Thoracic aorta (tissue), 2 donors: ENCODE results near the gene NPTX2. TPM values are rescaled to one million over a fixed set of nuclear protein-coding genes. Genes with fewer than 3 reads are reported as not detected.

Experiments
- ATAC-seq: fragments of 150-250 bp; one replicate; pipeline ENCODE4 v1.8.0; 2017; ENCODE audit warnings: low read depth; ENCODE audit not compliant: insufficient number of reproducible peaks, low FRiP score
- DNase-seq: peaks from one replicate; pipeline ENCODE4 v3.0.0-alpha.2; 2020; ENCODE audit warnings: low spot score
- H3K27ac ChIP-seq, 2 donors: fragments of 200-600 bp; sonication (generic); 1 replicate in 1 of 2; 2 replicates in 1 of 2; pipeline ENCODE4 v1.5.1; 2016; ENCODE audit warnings: mild to moderate bottlenecking in 2 of 2, moderate library complexity in 2 of 2
- H3K27me3 ChIP-seq: fragments of 200-600 bp; sonication (generic); replicated peaks from 2 replicates; pipeline ENCODE4 v1.6.0; 2016; ENCODE audit warnings: mild to moderate bottlenecking; ENCODE audit not compliant: insufficient read depth
- H3K36me3 ChIP-seq: fragments of 200-600 bp; sonication (generic); one replicate; pipeline ENCODE4 v1.5.1; 2016
- H3K4me1 ChIP-seq, 2 donors: fragments of 200-600 bp; sonication (generic); 1 replicate in 1 of 2; 2 replicates in 1 of 2; pipeline versions ENCODE4 v1.5.1 to v1.6.0; 2016; ENCODE audit warnings: low read depth in 2 of 2, mild to moderate bottlenecking in 1 of 2; ENCODE audit not compliant: control insufficient read depth in 1 of 2
- H3K4me3 ChIP-seq: fragments of 200-600 bp; sonication (generic); 2 replicates; pipeline ENCODE4 v1.5.1; 2016; ENCODE audit warnings: mild to moderate bottlenecking
- H3K9me3 ChIP-seq: fragments of 200-600 bp; sonication (generic); 2 replicates; pipeline ENCODE4 v1.5.1; 2016
- CTCF ChIP-seq: fragments of 200-600 bp; sonication (generic); IDR thresholded peaks from one replicate; pipeline ENCODE4 v1.5.1; 2019; ENCODE audit warnings: antibody characterized with exemption
- total RNA-seq, 2 donors: library from RNA; depleted of rRNA; stranded (reverse); fragments of >200 nt; gene quantifications; one replicate each; pipeline versions ENCODE4 v1.1.0 to v1.2.3, GENCODE V29; 2016

Gene NPTX2
- total RNA-seq, 2 donors from 2014 or later, result 55.7 to 99.9 TPM

DNA sequence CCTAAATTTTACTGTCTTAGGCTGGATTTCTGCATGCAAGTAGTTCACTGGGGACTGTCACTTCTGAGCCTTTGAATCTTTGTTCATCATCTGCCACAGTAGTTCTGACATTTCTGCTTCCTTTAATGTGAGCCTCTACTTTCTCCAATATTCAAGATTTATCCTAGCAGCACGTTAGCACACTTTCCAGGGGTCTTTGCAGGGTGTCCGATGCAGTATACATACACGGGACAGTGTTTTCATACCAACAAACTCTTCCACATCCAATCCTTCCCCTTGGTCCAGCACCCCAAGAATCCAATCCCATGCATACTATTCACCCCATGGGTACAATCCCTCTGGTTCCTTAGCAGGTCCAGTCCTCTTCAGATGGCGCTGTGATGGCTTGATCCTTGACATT lies 22.7 kb upstream of the NPTX2 start:
- Histone ChIP-seq H3K4me1 (no peaks in the 10 kb centered on the region), H3K36me3 (no peaks in the 10 kb centered on the region), H3K27ac (no peak overlapping the region), H3K4me3 (no peak overlapping the region), H3K27me3 (no peaks in the 10 kb centered on the region), H3K9me3 (no peaks in the 10 kb centered on the region)
- ATAC-seq (no peak), DNase-seq (no peak)
- TF ChIP-seq CTCF, result no peak

DNA sequence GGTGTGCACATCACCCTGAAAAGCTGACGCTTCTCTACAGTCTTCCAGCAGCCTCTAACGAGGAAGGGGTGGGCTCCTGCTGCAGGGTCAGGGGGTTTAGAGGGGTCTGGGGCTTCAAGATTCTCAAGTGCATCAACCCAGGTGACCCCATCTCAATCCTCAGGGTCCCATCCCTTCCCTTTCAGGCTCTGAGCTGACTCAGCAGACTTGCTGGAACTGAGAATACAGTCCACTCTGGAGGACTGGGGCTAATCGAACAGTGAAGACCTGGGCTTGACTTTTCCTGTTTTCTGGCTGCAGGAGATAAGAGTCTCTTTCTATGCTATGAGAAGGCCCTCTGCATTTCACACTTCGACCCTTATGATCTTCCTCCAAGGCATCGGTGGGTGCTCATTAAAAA lies 22.3 kb upstream of the NPTX2 start:
- H3K4me1 ChIP-seq, result no peaks in the 10 kb centered on the region
- no peak overlapping the region for H3K4me3 ChIP-seq
- H3K27ac ChIP-seq, result no peak overlapping the region
- DNase-seq, result no peak
- no peaks in the 10 kb centered on the region for H3K9me3 ChIP-seq
- no peak for TF ChIP-seq CTCF
- H3K27me3 ChIP-seq, result no peaks in the 10 kb centered on the region
- no peaks in the 10 kb centered on the region for H3K36me3 ChIP-seq
- ATAC-seq, result no peak

DNA sequence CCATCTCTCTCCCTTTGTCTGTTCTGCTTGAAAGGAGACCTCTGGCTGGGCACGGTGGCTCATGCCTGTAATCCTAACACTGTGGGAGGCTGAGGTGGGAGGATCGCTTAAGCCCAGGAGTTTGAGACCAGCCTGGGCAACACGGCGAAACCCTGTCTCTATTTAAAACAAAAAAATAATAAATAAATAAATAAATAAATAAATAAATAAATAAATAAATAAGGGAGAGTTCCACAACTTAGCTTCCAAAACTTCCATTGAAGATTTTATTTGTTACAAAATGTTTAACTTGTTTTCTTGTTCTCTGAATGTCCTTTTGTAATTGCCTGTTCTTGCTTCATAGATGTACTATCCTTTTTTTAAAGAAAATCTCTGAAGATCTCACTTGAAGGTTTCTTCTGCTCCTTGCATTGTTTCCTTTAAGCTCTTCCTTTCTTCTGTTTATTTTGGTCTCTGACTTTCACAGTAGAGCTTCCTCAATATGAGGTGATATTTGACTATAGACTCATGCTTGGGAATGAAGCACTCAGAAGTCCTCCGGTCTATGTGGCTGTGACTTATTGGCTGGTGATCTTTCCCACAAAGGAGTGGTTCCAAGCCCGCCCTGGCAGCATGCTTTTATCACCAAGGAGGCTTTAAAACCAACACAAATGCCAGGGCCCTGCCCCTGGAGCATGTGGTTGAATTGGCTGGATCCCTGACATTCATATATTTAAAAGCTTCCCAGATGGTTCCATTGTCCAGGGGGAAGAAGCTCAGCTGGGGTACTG lies 18.1 kb upstream of the NPTX2 start:
- ATAC-seq, result no peak
- Histone ChIP-seq H3K27me3 (no peaks in the 10 kb centered on the region), H3K4me3 (no peak overlapping the region), H3K27ac (no peak overlapping the region), H3K4me1 (no peaks in the 10 kb centered on the region), H3K36me3 (no peaks in the 10 kb centered on the region), H3K9me3 (no peaks in the 10 kb centered on the region)
- no peak for TF ChIP-seq CTCF
- DNase-seq, result no peak

DNA sequence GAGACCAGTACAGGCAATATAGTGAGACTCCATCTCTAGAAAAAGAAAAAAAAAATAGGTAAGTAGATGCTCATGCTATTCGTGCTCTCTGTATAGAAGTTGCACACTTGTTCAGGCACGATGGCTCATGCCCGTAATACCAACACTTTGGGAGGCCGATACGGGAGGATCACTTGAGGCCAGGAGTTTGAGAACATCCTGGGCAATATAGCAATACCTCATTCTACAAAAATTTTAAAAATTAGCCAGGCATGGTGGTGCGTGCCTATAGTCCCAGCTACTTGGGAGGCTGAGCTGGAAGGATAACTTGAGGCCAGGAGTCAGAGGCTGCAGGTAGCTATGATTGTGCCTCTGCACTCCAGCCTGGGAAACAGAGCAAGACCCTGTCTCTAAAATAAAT lies 17.2 kb upstream of the NPTX2 start:
- no peak for ATAC-seq
- no peak overlapping the region for H3K4me3 ChIP-seq
- no peak for DNase-seq
- no peak for TF ChIP-seq CTCF
- no peaks in the 10 kb centered on the region for H3K36me3 ChIP-seq
- no peak overlapping the region for H3K27ac ChIP-seq
- no peaks in the 10 kb centered on the region for H3K9me3 ChIP-seq
- no peaks in the 10 kb centered on the region for H3K27me3 ChIP-seq
- H3K4me1 ChIP-seq, result no peaks in the 10 kb centered on the region

GRCh38 chr7:98602755-98603398 lies 14.2 kb upstream of the NPTX2 start:
- Histone ChIP-seq H3K27ac (no peak overlapping the region), H3K4me1 (no peaks in the 10 kb centered on the region), H3K9me3 (no peaks in the 10 kb centered on the region), H3K36me3 (no peaks in the 10 kb centered on the region), H3K27me3 (no peaks in the 10 kb centered on the region), H3K4me3 (no peak overlapping the region)
- no peak for TF ChIP-seq CTCF
- no peak for ATAC-seq
- no peak for DNase-seq
